Tibial artery (tissue), 4 donors: ENCODE measurements around the gene SNRPA1.

ENCODE experiments used
- DNase-seq, 2 donors: peaks; one replicate each; pipeline ENCODE4 v3.0.0-alpha.2; 2019
- H3K27ac ChIP-seq, 2 donors: fragments of 200-600 bp; sonication (generic) in 1 of 2; 1 replicate in 1 of 2; 2 replicates in 1 of 2; pipeline ENCODE4 v1.5.1; 2018 to 2019; ENCODE audit warnings: mild to moderate bottlenecking in 1 of 2
- H3K27me3 ChIP-seq, 2 donors: fragments of 200-600 bp; sonication (generic) in 1 of 2; one replicate each; pipeline versions ENCODE4 v1.5.1 to v1.6.0; 2016 to 2019
- H3K36me3 ChIP-seq, 3 donors: fragments of 200-600 bp; sonication (generic) in 2 of 3; one replicate each; pipeline ENCODE4 v1.5.1; 2016 to 2019; ENCODE audit warnings: mild to moderate bottlenecking in 2 of 3
- H3K4me1 ChIP-seq, 4 donors: fragments of 200-600 bp; sonication (generic) in 2 of 4; 1 replicate in 3 of 4; 2 replicates in 1 of 4; pipeline ENCODE4 v1.5.1; 2016 to 2019
- H3K4me3 ChIP-seq, 2 donors: fragments of 200-600 bp; sonication (generic) in 1 of 2; 1 replicate in 1 of 2; 2 replicates in 1 of 2; pipeline ENCODE4 v1.5.1; 2018 to 2019; ENCODE audit warnings: mild to moderate bottlenecking in 2 of 2
- H3K9me3 ChIP-seq, 3 donors: fragments of 200-600 bp; sonication (generic) in 1 of 3; one replicate each; pipeline ENCODE4 v1.5.1; 2016 to 2019
- CTCF ChIP-seq, 2 experiments: fragments of 200-600 bp in 1 of 2; fragments of 450-650 bp in 1 of 2; IDR thresholded peaks; one replicate each; pipeline ENCODE4 v1.5.1; 2017 to 2019; ENCODE audit warnings: antibody characterized with exemption in 2 of 2, mild to moderate bottlenecking in 1 of 2, moderate library complexity in 1 of 2
- intact Hi-C: fragments of 100-400 bp; cut with DNase I; formaldehyde crosslinking; loops from one replicate; pipeline ENCODE4 v1.15.0; 2023; ENCODE audit warnings: low total_unique reads

SNRPA1 gene

DNA sequence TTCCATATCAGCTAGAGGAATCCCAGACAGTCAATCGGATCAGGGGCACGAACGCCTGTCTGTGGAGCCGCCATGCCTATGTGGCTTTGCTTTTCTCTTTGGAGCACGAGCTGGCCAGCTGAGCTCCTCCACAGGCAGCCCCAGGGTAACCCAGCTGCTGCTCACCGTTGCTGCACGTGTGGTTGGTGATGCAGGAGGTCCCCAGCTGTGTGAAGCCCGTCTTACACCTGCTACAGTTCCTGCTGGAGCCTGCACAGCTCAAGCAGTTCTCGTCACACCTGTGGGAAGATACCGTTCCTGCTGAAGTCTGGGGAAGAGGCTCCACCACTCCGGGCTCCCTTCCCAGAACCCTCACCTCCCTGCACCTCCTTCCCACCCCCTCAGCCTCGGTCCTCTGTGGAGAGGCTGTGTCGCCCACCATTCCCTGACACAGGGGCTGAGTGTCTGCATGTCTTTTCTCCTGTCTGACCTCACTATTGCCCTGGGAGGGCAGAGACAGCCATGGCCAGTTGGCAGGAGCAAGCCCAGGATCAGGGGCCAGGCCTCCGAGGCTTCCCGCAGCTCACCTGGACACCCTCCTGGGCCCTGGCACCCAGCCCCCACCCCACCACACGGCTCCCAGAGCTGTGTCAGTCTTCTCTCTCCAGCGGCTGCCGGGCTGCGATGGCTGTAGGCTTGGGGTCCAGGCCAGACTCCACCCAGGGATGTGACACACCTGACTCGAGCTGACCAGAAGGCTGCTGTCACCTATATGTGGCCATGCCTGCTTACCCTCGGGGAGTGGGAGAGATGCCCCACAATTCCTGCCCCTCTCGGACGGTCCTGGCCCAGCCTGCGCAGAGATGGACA is 12.2 kb upstream of the SNRPA1 start:
- no peaks in the 10 kb centered on the region for H3K36me3 ChIP-seq
- H3K9me3 ChIP-seq: no peaks in the 10 kb centered on the region
- no peak for TF ChIP-seq CTCF (IDR thresholded peaks at IDR 0.05)
- H3K4me1 ChIP-seq: no peaks in the 10 kb centered on the region
- no peak overlapping the region for H3K27ac ChIP-seq
- no peak for DNase-seq
- peaks cover 0 to 23% of the 10 kb centered on the region in 2 donors for H3K27me3 ChIP-seq
- intact Hi-C loops: no loop called here
- H3K4me3 ChIP-seq: no peak overlapping the region

DNA sequence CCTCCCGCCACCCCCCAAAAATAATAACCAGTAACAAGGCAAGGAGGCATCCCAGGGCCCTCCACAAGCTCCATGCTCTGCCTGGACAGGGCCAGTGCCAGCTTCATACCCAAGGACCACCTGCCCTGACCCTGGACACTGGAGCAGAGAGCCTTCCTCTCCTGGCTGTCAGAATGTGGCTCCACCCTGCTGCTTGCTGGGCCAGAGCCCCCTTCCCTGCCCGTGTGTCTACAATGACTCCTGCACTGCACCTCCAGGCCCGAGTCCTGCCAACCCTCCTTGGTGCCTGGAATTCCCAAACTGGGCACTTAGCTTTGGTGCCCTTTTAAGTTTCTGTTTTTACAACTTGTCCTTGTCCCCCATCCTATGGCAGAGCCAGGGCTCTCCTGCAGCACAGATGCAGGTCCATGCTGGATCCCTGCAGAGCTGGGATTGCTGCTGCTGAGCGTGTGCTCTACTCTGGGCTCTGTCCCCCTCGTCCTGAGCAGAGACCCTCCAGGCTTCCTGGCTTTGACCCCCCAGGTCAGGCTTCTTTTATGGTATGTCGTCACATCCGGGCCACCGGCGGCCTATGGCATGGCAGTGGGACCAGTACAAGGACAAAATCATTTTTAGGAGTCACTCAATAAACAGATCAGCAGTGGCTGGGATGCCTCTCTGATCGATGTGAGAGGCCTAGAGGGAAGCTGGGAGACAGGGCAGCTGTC is 11.4 kb upstream of the SNRPA1 start:
- DNase-seq: no peak
- no peaks in the 10 kb centered on the region for H3K9me3 ChIP-seq
- no peak overlapping the region for H3K27ac ChIP-seq
- intact Hi-C loops: no loop called here
- H3K4me1 ChIP-seq: no peaks in the 10 kb centered on the region
- TF ChIP-seq CTCF (IDR thresholded peaks at IDR 0.05): no peak
- peaks cover 0 to 23% of the 10 kb centered on the region in 2 donors for H3K27me3 ChIP-seq
- H3K4me3 ChIP-seq: no peak overlapping the region
- no peaks in the 10 kb centered on the region for H3K36me3 ChIP-seq

DNA sequence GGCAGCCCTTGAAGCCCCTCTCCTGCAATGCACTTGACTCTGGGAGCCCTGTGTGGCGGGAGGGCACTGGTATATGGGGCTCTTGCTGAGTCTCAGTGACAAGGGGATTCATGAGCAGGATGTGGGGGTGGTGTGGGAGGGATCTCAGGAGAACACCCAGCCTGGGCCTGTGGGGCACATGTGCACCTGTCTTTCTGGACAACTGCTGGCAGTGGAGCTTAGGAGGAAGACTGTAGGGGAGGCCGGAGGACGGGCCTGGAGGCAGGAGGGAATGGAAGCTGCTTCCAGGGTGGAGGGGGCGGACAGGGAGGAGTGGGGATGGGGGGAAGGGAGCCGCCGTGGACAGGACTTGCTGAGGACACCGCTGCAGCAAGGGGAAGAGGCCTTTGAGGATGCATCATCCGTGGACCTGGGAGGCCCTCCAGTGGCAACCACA is 10.8 kb upstream of the SNRPA1 start:
- Histone ChIP-seq H3K4me3 (no peak overlapping the region), H3K27me3 (peaks cover 0 to 23% of the 10 kb centered on the region in 2 donors), H3K4me1 (no peaks in the 10 kb centered on the region), H3K9me3 (no peaks in the 10 kb centered on the region), H3K27ac (no peak overlapping the region), H3K36me3 (no peaks in the 10 kb centered on the region)
- intact Hi-C loops: no loop called here
- TF ChIP-seq CTCF (IDR thresholded peaks at IDR 0.05): no peak
- DNase-seq: no peak

DNA sequence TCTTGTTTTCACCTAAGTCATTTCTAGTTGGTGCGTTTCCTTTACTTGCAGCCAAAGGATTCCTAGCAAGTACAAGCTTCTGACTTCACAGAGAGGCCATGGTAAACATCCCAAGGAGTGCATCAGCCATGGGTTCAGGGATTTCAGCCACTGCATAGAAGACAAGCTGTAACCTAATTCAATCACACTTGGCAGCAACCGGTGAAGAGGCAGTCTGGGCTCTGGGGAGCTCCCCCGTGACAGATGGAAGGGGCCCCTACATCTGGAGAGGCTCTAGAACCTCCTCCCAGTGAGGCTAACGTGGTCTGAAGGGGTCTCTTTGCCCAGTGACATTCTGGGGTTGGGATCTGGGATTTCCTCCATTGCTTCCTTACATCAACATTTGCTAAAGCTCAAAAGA is 8.4 kb upstream of the SNRPA1 start:
- Histone ChIP-seq H3K9me3 (no peaks in the 10 kb centered on the region), H3K27ac (no peak overlapping the region), H3K4me1 (no peaks in the 10 kb centered on the region), H3K36me3 (no peaks in the 10 kb centered on the region), H3K4me3 (no peak overlapping the region), H3K27me3 (peaks cover 0 to 13% of the 10 kb centered on the region in 2 donors)
- no peak for DNase-seq
- intact Hi-C loops: loop anchor here (5.0 kb wide), 2 partner anchors 189 to 339 kb away; no protein-coding TSS in a partner anchor
- no peak for TF ChIP-seq CTCF (IDR thresholded peaks at IDR 0.05)

GRCh38 chr15:101296418-101297405 is 1.7 kb upstream of the SNRPA1 start:
- Histone ChIP-seq H3K4me1 (peaks cover 0 to 25% (median 21%) of the 10 kb centered on the region in 4 donors), H3K4me3 (no peak overlapping the region), H3K36me3 (no peaks in the 10 kb centered on the region), H3K9me3 (no peaks in the 10 kb centered on the region), H3K27me3 (no peaks in the 10 kb centered on the region), H3K27ac (no peak overlapping the region)
- intact Hi-C loops: no loop called here
- DNase-seq: no peak
- TF ChIP-seq CTCF (IDR thresholded peaks at IDR 0.05): no peak
